HG02610 (cell line): ENCODE results near the gene MACROD2.
"Not testable (repeated sequence)": the region's sequence is repeated elsewhere in the genome, so short reads cannot be mapped to it uniquely, and the experiment has no call there.

Experiments
- ATAC-seq: cut with Tn5 transposase; IDR thresholded peaks from one replicate; pipeline ENCODE4 v1.9.1; 2021; ENCODE audit warnings: mild to moderate bottlenecking, moderate library complexity; ENCODE audit not compliant: unreplicated experiment

Gene MACROD2

GRCh38 chr20:13995086-13995665 is at the start of gene MACROD2:
TSS of gene MACROD2 (plus strand) at chr20:13995516.
- ATAC-seq, result no peak

GRCh38 chr20:13947719-13948118 is 47.6 kb upstream of the MACROD2 start:
- ATAC-seq, result no peak

- no peak for ATAC-seq
Observed at GRCh38 chr20:13953227-13953626, 42.1 kb upstream of the MACROD2 start.

- no peak for ATAC-seq
Observed at GRCh38 chr20:13960119-13960518, 35.2 kb upstream of the MACROD2 start.

- ATAC-seq, result no peak
Observed at GRCh38 chr20:13960525-13960924, 34.8 kb upstream of the MACROD2 start.

- no peak for ATAC-seq
Observed at GRCh38 chr20:13984211-13984610, 11.1 kb upstream of the MACROD2 start.

- ATAC-seq, result no peak
Observed at GRCh38 chr20:13990465-13990864, 4.9 kb upstream of the MACROD2 start, which contains the start of gene SEL1L2. TSS of gene SEL1L2 (minus strand) at chr20:13990614. CDS start at chr20:13990534, 80 bp downstream.

- no peak for ATAC-seq
Observed at GRCh38 chr20:13991311-13991710, 4.0 kb upstream of the MACROD2 start.

- ATAC-seq, result not testable (repeated sequence)
Observed at GRCh38 chr20:13991955-13992354, 3.4 kb upstream of the MACROD2 start.

GRCh38 chr20:13995841-13996240 is 525 bp downstream of the MACROD2 start:
- no peak for ATAC-seq

GRCh38 chr20:13996265-13996664 is 949 bp downstream of the MACROD2 start:
- no peak for ATAC-seq

- no peak for ATAC-seq
Observed at GRCh38 chr20:14000917-14001316, 5.6 kb downstream of the MACROD2 start.

- no peak for ATAC-seq
Observed at GRCh38 chr20:14005996-14006395, 10.7 kb downstream of the MACROD2 start.

GRCh38 chr20:14009208-14009607 is 13.9 kb downstream of the MACROD2 start:
- no peak for ATAC-seq

GRCh38 chr20:14012671-14013070 is 17.4 kb downstream of the MACROD2 start:
- no peak for ATAC-seq

- no peak for ATAC-seq
Observed at GRCh38 chr20:14030991-14031390, 35.7 kb downstream of the MACROD2 start.

GRCh38 chr20:14033310-14033709 is 38.0 kb downstream of the MACROD2 start:
- no peak for ATAC-seq

GRCh38 chr20:14036567-14036966 is 41.3 kb downstream of the MACROD2 start:
- no peak for ATAC-seq

GRCh38 chr20:14044712-14045276 is 49.5 kb downstream of the MACROD2 start:
- ATAC-seq, result not testable (repeated sequence)

GRCh38 chr20:14046534-14046933 is 51.2 kb downstream of the MACROD2 start:
- ATAC-seq, result no peak

- ATAC-seq, result peak; percentile 86
Observed at GRCh38 chr20:14049111-14049510, 53.8 kb downstream of the MACROD2 start.

- ATAC-seq, result no peak
Observed at GRCh38 chr20:14051454-14051853, 56.1 kb downstream of the MACROD2 start.
